NCI-H1417 (cell line): Measurements from ENCODE around the gene OPA3.
A peak's percentile ranks its signal among the peaks of the same experiment; 100 is the strongest.
"Not testable (repeated sequence)": the region's sequence is repeated elsewhere in the genome, so short reads cannot be mapped to it uniquely, and the experiment has no call there.

Experiments
- DNase-seq, 3 experiments: peaks; one replicate each; lab custom pipeline; 2025; lab: John Stamatoyannopoulos, UW

Gene OPA3

GRCh38 chr19:45584332-45585157 is at the start of gene OPA3:
TSS of gene OPA3 (minus strand) at chr19:45584802. CDS start at chr19:45584764, 38 bp downstream.
- DNase-seq, result peak; percentile 98 to 100 (median 99)

GRCh38 chr19:45632468-45633196 is 48.0 kb upstream of the OPA3 start:
- DNase-seq, result peak; percentile 22 to 86 (median 43)

- DNase-seq, result no peak
These were observed 45.9 kb upstream of the OPA3 start for GRCh38 chr19:45630463-45630862.

GRCh38 chr19:45629704-45630103 is 45.1 kb upstream of the OPA3 start:
- no peak for DNase-seq

- DNase-seq, result not testable (repeated sequence)
These were observed 43.6 kb upstream of the OPA3 start for GRCh38 chr19:45628219-45628618.

- no peak for DNase-seq
These were observed 39.4 kb upstream of the OPA3 start for GRCh38 chr19:45623984-45624383.

GRCh38 chr19:45621976-45622503 is 37.4 kb upstream of the OPA3 start:
- no peak for DNase-seq

GRCh38 chr19:45621389-45621788 is 36.8 kb upstream of the OPA3 start:
- no peak for DNase-seq

GRCh38 chr19:45616704-45617017 is 32.1 kb upstream of the OPA3 start:
- no peak for DNase-seq

GRCh38 chr19:45615795-45616703 is 31.4 kb upstream of the OPA3 start:
- DNase-seq, result peak; percentile 16 to 96 (median 66)

- not testable (repeated sequence) for DNase-seq
These were observed 30.5 kb upstream of the OPA3 start for GRCh38 chr19:45615056-45615455.

GRCh38 chr19:45613926-45614725 is 29.5 kb upstream of the OPA3 start:
- DNase-seq, result no peak

GRCh38 chr19:45608948-45609347 is 24.3 kb upstream of the OPA3 start:
- DNase-seq, result no peak

GRCh38 chr19:45607071-45608029 is 22.7 kb upstream of the OPA3 start:
- DNase-seq, result peak; percentile 49 to 66 (median 63)

GRCh38 chr19:45601524-45602374 is 17.1 kb upstream of the OPA3 start, which contains the start of gene GPR4:
TSS of gene GPR4 (minus strand) at chr19:45602212. CDS start at chr19:45591866, 10,346 bp downstream.
- DNase-seq, result no peak

- DNase-seq, result no peak
These were observed 16.5 kb upstream of the OPA3 start for GRCh38 chr19:45601115-45601514.

GRCh38 chr19:45600340-45600885 is 15.8 kb upstream of the OPA3 start:
- DNase-seq, result no peak

- no peak for DNase-seq
These were observed 14.7 kb upstream of the OPA3 start for GRCh38 chr19:45599286-45599685.
